ENCODE measurements around the gene SCAND1.
"Not testable (repeated sequence)": the region's sequence is repeated elsewhere in the genome, so short reads cannot be mapped to it uniquely, and the experiment has no call there.

SCAND1 gene

DNA sequence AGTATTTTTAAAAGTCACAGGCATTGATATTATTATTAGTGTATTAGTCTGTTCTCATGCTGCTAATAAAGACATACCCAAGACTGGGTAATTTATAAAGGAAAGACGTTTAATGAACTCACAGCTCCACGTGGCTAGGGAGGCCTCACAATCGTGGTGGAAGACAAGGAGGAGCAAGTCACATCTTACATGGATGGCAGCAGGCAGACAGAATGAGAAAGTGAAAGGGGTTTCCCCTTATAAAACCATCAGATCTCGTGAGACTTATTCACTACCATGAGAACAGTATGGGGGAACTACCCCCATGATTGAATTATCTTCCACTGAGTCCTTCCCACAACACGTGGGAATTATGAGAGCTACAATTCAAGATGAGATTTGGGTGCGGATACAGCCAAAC, 5.0 kb upstream of the SCAND1 start:
- DNase-seq (ENCODE audit: low read depth): not testable (repeated sequence)

DNA sequence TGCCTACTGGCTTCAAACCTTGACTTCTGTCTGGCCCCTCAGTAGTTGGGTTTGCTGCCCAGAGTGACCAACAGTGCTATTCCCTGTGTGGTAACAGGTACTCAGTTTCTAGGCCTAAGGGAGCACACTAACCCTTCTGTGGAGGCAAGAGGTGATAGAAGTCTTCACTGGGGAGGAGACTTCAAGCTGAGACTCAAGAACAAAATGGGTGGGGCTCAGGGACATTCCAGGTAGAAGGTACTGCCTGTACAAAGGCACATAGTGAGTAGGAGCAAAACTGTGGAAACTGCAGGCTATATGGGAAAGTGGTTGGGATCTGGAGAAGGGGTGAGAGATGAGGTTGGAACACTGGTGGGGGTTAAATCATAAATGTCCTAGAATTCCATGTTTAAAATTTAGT, 2.3 kb upstream of the SCAND1 start:
- no peak for DNase-seq (ENCODE audit: low read depth)

- DNase-seq (ENCODE audit: low read depth): no peak
These were observed 577 bp upstream of the SCAND1 start for GRCh38 chr20:35954907-35955251.

DNA sequence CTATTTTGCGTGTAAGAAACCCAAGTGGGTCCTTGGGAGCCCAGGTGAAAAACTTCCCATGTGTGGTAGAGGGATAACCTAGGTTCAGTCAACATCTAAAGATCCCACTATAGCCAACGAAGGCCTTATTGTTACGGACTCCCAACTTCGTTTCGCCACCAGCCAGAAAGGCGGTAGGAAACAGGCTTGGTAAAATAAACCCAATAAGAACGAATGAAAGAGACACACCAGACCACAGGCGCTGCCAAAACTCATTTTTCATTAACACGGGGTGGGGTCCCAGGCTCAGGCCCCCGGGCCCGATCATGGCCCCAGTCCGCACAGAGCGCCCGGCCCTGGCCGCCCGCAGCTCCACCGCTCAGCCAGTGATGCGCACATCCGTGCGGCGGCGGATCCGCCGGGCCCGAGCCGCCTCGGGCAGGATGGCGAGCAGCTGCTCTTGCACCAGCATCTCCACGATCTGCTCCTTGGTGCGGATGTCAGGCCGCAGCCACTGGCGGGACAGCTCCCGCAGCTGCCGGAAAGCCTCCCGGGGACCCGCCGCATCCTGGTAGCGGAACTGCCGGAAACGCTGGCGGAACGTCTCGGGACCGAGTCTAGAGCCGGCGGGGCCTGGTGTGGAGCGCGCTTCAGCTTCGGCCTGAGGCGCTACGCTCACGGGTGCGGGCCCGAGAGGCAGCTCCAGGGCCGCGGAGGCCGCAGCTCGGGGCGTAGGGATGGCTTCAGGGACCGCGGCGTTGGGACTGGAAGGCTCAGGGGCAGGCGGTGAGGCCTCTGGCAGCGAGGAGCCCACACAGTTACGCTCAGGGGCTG, 709 bp downstream of the SCAND1 start:
- DNase-seq (ENCODE audit: low read depth): peak; percentile 42

GRCh38 chr20:35952480-35953386, 1.6 kb downstream of the SCAND1 start:
- DNase-seq (ENCODE audit: low read depth): no peak

DNA sequence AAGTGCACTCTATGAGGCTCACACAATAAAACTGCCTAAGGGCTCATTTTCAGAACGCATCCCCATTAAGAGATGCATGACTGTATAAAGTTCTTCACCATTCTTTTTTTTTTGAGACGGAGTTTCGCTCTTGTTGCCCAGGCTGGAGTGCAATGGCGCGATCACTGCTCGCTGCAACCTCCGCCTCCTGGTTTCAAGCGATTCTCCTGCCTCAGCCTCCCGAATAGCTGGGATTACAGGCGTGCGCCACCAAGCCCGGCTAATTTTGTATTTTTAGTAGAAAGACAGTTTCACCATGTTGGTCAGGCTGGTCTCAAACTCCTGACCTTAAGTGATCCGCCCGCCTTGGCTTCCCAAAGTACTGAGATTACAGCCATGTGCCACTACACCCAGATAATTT, 2.2 kb downstream of the SCAND1 start:
- DNase-seq (ENCODE audit: low read depth): not testable (repeated sequence)

DNA sequence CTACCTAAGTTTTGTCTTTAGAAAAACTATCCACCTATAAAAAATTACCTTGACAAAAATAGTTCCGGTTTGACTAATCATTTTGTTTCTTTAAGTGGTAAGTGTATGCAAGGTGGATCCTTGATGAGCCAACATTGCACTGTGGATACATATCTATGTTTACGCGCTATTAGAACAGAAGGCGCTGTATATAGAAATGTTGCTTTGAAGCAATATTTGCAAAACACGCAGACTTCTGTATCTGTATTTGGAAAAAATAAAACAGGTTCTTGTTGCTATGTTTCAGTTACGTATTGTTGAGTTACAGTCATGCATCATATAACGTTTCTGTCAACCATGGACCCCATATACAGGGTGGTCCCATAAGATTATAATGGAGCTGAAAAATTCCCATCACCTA, 4.2 kb downstream of the SCAND1 start:
- no peak for DNase-seq (ENCODE audit: low read depth)

DNA sequence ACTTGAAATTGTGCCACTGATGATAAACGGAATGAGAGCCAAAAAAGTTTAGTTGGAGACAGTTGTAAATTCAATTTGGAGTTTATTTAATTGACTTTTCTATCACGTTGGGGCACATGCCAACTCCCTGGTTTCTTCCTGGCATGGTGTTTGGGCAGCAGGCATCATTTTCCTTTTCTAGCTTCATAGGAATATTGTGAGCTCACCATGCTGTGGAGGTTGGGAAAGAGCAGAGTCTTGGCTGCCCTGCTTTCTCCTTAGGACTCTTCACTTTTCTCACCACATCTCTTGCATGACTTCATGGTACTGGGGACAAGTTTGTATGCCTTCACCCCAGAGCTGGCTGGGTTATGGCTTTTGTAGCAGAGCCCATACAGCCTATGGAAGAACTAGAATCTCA, 6.4 kb downstream of the SCAND1 start:
- no peak for DNase-seq (ENCODE audit: low read depth)

DNA sequence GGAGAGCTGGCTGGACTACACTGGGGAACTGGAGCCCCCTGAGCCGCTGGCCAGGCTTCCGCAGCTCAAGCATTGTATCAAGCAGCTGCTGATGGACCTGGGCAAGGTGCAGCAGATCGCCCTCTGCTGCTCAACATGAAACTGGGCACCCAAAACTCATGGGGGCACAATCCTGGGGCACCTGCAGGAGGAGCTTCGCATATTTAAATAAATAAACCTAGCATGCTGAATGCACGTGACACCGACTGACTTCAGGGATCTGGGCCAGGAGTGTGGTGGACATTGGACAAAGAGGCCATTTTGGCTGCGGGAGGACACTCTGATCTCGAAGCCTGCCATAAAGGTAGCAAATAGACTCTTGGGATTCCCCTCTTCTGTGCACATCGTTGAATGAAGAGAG, 6.8 kb downstream of the SCAND1 start:
- no peak for DNase-seq (ENCODE audit: low read depth)

DNA sequence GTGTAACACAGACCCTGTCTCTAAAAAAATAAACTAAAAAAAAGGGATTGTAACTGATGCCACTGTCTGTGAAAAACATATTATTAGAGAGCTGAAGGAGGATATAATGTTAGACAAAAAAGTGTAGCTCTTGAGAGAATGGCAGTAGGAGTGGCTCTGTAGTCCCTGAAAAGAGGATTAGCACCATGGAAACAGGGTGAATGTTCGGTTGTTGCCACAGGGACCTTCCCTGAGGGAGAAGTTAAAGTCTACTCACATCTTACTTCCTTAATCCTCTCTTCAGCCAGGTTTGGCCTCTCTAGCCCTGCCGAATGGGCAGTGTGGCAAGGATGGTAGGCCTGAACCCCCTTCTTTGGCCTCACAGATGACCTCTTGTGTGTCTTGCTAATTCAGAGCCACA, 12.1 kb downstream of the SCAND1 start:
- no peak for DNase-seq (ENCODE audit: low read depth)

GRCh38 chr20:35941620-35942019, 12.7 kb downstream of the SCAND1 start:
- DNase-seq (ENCODE audit: low read depth): no peak

DNA sequence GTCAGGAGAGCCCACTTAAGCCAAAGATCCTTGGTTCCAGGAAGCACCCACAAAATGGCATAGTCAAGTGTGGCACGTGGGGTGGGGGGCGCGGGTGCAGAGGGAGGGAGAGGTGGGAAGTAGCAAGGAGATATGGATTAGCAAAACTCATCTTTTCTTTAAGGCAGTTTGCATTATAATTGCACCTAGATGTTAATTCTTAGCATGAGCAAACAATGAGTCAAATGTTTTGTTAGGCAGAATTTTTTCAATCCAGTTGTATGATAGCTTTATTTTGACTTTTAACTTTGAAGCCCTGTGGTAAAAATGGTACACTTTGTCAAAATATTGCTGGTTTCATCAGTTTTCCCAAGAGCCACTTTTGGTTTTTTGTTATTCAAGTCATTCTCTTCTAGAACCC, 15.0 kb downstream of the SCAND1 start:
- DNase-seq (ENCODE audit: low read depth): no peak

GRCh38 chr20:35934050-35934449, 20.3 kb downstream of the SCAND1 start:
- DNase-seq (ENCODE audit: low read depth): no peak

DNA sequence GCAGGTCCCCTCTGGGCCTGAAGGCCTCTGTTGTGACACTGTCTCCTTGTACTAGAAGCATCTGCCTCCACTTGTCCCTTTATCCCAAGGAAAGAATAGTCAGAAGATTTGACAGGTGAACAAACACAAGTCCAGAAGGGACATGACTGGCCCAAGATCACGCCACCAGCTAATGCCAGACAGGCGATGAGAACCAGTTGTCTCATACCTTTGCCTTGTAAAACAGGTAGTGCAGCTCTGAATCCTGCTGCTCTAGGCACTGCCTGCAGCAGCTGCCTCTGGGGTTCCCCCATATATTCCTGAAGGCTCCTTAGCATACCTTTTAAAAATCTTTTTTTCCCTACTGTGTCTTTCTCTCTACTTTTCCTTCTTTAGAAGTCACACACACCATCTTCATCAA, 25.0 kb downstream of the SCAND1 start:
- no peak for DNase-seq (ENCODE audit: low read depth)

GRCh38 chr20:35920523-35920922, 33.8 kb downstream of the SCAND1 start:
- DNase-seq (ENCODE audit: low read depth): no peak

DNA sequence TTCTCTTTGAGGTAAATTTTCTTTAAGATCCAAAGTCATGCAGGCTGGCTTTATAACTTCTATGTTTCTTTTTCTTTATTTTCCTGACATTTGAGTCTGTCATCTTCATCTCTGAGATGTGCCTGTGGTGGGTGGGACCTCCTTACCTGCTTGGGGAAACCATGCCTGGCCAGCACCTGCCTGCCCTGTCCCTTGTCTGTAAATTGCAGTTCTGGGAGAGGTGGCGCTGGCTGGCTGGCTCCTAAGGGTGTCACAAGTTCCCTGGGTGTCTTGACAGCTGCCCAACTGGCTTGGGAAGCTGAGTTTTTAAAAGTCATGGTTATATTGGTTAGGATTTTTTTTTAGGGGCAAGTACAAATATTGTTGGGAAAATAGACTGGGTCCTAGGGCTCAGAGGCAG, 36.3 kb downstream of the SCAND1 start:
- DNase-seq (ENCODE audit: low read depth): no peak

DNA sequence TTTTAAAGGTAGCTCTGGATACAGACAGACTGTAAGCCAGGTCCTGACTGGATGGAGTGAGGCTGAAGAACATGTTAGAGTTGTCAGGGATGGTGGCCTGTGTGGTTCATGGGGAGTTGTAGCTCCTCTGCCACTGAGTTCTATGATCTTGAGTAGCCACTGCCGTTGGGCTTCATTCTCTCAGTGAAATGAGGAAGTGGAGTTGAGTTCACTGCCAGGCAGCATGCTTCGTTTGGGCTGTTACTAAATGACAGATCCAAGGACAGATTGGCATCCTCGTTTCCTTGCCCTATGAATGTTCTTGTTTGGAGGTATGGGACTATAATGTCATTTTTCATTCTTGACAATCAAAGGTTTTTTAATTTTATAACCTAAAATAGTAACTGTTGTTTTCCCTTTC, 37.2 kb downstream of the SCAND1 start:
- DNase-seq (ENCODE audit: low read depth): no peak

- no peak for DNase-seq (ENCODE audit: low read depth)
These were observed 41.4 kb downstream of the SCAND1 start for GRCh38 chr20:35912881-35913280.

- DNase-seq (ENCODE audit: low read depth): no peak
These were observed 44.0 kb downstream of the SCAND1 start for GRCh38 chr20:35910254-35910653.

GRCh38 chr20:35909796-35910195, 44.5 kb downstream of the SCAND1 start:
- no peak for DNase-seq (ENCODE audit: low read depth)

GRCh38 chr20:35909176-35909575, 45.1 kb downstream of the SCAND1 start:
- no peak for DNase-seq (ENCODE audit: low read depth)

- no peak for DNase-seq (ENCODE audit: low read depth)
These were observed 46.3 kb downstream of the SCAND1 start for GRCh38 chr20:35908007-35908406.

DNA sequence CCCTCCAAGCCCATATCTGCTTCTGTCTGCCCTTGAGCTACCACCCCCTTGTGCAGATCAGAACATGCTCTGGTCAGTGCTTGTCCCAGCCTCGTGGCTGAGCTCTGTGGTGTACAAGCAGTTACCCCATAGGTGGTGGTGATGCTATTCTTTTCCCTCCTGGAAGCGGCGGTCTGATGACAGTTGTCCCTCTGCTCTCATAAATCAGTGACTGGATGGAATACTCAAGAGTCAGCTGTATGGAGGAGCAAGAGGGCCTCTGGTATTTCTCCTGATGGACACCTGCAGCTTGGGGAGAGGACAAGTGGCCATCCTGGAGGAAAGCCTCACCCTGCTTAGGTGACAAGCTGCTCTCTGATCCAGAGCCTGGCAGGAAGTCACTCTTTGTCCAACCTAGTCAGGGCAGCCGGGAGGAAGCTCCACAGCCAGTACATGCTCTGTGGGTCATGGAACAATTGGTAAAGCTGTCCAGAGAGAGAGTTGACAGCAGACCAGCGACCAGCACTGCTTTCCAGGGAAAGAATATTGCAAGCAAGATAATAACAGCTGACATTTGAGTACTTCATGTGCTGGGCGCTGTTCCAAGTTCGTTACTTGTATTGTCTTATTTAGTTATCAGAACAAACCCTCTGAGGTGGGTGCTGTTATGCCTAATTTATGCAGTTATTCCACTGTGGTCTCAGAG, 47.1 kb downstream of the SCAND1 start:
- DNase-seq (ENCODE audit: low read depth): no peak

Data from CMK (cell line).